Suppressor macrophage treated with lipopolysaccharide for 4 hours (primary cell): ENCODE results near the gene KIF21A.
A peak's percentile ranks its signal among the peaks of the same experiment; 100 is the strongest.
"Not testable (repeated sequence)": the region's sequence is repeated elsewhere in the genome, so short reads cannot be mapped to it uniquely, and the experiment has no call there.

Experiments
- DNase-seq: peaks from one replicate; pipeline ENCODE4 v3.0.0-alpha.2; 2020

KIF21A gene

DNA sequence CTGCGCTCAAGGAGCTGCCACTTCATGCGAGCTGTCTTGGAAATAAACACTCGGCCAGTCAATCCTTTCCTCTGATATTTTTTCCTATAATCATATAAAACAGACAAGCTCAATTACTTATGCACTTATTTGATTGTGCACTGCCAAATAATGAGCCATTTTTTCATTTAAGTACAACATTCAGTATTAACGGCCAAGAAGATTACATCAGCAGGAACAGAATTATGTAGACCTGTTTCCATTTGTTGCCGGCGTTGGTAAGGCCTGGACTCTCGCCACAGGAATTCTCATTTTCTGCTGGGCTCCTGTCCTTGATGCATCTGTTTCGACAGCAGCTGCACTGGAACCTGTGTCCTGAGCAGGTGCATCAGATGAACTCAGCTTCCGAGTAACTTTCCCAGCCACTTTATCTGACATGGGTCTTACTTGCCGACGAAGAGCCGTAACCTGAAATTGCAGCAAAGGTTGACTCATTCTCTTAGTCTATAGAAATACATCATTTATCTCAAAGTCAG, 110.2 kb downstream of the KIF21A start:
- DNase-seq, result no peak

GRCh38 chr12:39331539-39332261, 111.2 kb downstream of the KIF21A start:
- no peak for DNase-seq

GRCh38 chr12:39329876-39330275, 113.0 kb downstream of the KIF21A start:
- no peak for DNase-seq

DNA sequence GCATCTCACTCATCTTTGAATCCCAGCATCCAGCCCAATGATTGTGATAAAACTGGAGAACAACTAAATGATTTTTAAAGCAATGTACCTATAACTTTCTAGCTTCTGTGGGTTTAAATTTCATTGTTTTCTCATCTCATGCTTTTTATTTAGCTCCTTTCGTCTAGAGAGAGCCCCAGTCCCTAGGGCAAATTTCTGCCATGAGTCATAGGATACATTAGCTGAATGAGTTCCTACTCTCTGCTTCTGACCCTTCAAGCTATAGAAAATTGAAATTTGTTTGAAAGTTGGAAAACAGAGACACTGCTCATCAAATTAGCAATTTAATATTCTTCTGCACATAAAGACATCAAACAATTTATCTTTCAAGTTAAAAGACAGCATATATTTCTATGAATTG, 113.9 kb downstream of the KIF21A start:
- no peak for DNase-seq

- DNase-seq, result no peak
Measured at GRCh38 chr12:39327965-39328364, 115.0 kb downstream of the KIF21A start.

GRCh38 chr12:39327510-39327909, 115.4 kb downstream of the KIF21A start:
- no peak for DNase-seq

- no peak for DNase-seq
Measured at GRCh38 chr12:39319180-39319579, 123.7 kb downstream of the KIF21A start.

- no peak for DNase-seq
Measured at GRCh38 chr12:39314547-39314946, 128.4 kb downstream of the KIF21A start.

GRCh38 chr12:39309516-39309915, 133.4 kb downstream of the KIF21A start:
- no peak for DNase-seq

- no peak for DNase-seq
Measured at GRCh38 chr12:39301422-39301821, 141.5 kb downstream of the KIF21A start.

DNA sequence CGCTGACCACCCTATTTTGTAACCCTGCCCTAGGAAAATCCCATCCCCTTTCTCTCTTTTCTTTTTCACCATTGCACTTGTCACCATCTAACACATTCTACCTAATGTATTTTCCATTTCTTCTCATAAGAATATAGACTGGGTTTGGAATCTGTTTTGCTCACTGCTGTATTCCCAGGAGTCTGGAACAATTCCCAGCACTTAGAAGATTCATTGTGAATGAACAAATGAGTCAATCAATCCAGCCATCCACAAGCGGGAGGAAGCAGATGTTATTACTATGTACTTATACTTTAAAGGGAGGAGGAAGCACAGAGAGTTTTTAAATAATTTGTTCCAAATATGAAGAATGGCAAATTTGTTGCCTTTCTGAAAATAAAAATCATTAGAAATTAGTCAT, 142.1 kb downstream of the KIF21A start:
- DNase-seq, result no peak

GRCh38 chr12:39297891-39298290, 145.0 kb downstream of the KIF21A start:
- no peak for DNase-seq

DNA sequence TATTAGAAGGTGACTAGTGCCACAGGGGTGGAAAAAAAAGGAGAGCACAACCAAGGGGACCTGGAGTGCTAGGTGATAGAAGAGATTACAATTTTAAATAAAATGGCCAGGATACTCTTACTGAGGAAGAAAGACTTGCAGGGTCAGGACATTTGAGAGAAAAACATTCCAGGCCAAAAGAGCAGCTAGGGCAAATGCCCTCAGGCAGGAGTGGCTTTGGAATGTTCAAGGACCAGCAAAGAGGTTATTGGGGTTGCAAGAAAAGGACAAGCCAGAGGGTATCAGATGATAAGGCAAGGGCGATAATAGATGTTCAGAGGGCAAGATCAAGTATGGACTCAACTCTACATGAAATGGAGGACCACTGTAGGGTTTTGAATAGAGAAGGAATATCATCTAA, 146.4 kb downstream of the KIF21A start:
- no peak for DNase-seq

DNA sequence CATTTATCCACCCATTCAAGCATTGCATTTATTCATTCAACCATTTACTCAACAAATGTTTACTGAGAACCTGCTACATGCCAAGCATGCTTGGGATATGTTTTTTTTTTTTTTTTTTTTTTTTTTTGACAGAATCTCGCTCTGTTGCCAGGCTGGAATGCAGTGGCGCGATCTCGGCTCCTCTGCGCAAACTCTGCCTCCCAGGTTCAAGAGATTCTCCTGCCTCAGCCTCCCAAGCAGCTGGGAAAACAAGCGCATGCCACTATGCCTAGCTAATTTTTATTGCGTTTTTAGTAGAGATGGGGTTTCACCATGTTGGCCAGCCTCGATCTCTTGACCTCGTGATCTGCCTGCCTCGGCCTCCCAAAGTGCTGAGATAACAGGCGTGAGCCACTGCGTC, 147.3 kb downstream of the KIF21A start:
- not testable (repeated sequence) for DNase-seq

DNA sequence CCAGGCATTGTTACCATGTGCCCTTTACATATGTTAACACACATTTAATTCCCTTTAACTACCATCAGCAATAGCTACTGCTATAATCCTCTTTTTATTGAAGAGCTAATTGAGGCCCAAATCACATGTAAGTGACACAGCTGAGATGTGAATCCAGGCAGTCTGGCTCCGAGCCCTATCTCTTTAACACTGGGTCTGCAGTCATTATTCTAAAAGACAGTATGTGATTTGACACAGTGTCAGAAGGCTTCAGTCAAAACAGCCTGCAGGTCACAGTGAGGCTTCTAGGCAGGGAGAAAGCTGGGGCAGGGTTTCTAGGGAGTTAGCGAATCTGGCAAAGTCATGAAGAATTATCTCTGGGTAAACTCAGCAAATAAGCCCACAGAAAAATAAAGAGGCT, 148.2 kb downstream of the KIF21A start:
- DNase-seq, result no peak

- DNase-seq, result no peak
Measured at GRCh38 chr12:39292125-39292630, 150.7 kb downstream of the KIF21A start.

DNA sequence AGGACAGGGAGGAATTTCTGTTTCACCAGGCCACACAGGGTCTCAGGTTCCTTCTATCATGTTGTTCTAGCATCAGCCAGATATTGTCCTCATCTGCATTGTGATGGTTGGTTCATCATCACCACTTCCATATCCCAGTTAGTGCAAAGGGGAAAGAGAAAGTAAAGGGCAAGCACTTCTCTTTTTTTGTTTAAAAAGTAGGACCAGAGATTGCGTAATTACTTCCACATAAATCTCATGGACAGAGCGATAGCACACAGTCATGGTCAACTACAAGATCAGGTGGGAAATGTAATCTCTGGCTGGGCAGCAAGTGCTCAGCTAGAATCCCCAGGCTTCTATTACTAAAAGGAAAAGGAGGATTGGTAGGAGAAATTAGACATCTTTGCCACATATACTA, 155.1 kb downstream of the KIF21A start:
- DNase-seq, result peak; percentile 60

DNA sequence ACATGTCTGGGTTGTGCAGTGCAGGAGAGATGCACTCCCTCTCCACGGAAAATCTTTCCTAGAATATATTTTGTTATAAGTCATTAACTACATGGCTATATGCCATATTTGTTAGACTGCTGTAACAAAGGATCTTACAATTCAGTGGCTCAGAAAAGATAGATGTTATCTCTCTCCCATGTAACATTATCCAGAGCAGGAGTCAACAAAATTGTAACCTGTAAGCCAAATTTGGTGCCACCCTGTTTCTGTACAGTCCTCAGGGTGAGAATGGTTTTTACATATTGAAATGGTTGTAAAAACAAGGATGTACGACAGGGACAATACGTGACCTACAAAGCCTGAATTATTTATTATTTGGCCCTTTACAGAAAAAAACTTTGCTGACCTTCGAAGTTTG, 155.5 kb downstream of the KIF21A start:
- no peak for DNase-seq

DNA sequence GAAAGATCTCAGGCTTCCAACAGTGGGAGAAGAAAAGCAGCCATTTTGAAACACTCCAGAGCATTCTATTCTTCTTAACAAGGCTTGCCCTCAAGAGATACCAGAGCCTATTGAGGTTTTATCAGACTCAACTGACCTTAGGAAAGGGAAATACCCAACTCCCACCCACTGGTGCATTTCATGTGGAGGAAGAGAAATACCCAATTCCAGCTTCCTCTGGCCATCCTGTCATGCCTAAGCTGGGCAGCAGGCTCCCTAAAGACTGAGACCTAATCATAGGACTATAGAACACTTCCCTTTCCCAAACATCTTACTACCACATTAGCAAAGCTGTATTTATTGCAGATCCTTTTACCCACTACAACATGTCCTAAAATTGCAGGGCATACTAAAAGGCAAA, 164.5 kb downstream of the KIF21A start:
- peak; percentile 31 for DNase-seq

DNA sequence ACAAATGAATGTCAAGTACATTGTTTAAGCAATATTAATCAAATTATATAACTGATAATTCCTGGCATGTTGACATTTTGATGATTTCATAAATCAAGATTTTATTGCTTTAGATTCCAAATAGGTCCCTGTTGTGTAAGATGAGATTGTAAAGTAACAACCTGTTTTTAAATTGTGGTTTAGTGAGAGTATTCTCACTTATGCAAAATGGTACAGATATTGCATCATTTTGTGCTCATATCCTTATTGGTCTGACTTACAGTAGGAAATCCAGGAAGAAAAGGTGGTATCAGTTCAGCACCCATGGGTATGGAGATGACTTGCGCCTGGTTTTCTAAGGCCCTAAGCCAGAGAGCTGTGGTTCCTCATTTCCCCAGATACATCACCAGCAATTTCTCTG, 165.5 kb downstream of the KIF21A start:
- no peak for DNase-seq

DNA sequence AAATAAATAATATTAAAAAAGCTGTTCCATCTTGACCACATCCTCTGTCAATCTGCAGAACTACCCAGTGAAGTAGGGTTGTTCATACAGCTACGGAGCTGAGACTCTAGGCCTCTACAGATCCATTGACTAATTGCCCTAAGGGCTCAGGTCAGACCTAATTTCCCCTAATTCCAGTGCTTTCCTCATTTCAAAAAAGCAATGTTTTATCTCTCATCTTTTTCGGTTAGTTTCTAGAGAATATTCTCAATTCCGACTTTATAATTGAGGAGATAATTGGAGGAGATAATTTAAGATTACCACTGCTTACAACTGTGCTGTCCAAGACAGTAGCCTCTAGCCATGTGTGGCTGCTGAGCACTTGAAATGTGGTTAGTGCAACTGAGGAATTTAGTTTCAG, 167.1 kb downstream of the KIF21A start:
- DNase-seq, result no peak

DNA sequence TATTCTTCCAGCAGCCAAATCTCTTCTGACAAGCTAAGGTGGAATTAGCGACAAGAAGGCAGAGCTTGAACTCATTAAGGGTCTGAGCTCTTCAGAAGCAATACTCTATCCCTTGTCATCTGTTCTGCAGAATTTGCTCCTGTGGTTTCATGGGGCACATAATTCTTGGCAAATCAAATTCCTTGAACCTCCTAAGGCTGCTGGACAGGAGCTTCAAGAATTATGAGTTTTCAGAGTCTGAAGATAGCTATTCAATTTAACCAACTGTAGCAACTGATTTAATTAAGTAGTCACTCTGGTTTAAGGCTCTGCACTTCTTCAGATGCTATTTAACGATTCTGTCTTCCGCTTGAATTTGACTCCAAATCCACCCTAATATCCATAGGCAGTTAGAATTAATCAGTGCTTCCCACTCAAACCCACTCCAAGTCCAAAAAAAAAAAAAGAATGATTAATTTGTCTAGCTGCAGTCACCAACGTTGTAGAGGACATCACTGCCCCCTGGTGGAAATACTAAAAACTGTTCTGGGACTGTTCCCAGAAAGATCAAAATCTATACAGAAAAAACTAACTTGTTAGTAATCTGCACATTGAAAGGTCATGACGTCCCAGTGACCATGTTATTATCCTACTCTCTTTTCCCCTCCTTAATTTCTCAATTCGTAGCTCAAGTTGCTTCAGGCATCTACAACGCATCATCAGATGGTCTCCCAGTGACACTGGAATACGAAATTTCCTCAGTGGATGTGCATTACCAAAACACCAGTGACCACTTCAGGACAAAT, 169.9 kb downstream of the KIF21A start:
- peak; percentile 63 for DNase-seq

DNA sequence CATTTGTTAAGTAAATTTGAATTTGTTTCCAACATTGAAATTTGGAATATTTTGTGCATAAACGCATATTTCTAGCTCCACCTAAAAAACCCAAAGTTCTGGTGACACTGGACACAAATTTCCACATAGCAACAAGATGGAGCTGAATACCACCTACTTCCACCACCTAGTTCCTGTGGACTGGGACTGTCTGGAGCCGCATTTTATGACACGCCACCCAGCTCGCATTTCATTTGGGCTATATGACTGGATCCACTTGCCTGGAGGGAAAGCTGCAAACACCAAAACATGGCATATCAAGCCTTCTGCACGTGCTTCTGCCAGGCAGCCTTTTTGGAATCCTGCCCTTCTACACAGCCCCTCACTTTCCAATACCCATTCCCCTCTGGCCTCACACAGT, 173.4 kb downstream of the KIF21A start:
- DNase-seq, result no peak

- no peak for DNase-seq
Measured at GRCh38 chr12:39267886-39268285, 175.0 kb downstream of the KIF21A start.
